GM21447 (cell line): Measurements from ENCODE around the gene CPEB4.

ENCODE experiments used
- ATAC-seq: cut with Tn5 transposase; IDR thresholded peaks from one replicate; pipeline ENCODE4 v1.9.1; 2021; ENCODE audit not compliant: unreplicated experiment

Gene CPEB4

GRCh38 chr5:173858670-173859407, 29.3 kb upstream of the CPEB4 start:
- ATAC-seq: no peak

- ATAC-seq: no peak
Measured at GRCh38 chr5:173859408-173860159, 28.6 kb upstream of the CPEB4 start.

DNA sequence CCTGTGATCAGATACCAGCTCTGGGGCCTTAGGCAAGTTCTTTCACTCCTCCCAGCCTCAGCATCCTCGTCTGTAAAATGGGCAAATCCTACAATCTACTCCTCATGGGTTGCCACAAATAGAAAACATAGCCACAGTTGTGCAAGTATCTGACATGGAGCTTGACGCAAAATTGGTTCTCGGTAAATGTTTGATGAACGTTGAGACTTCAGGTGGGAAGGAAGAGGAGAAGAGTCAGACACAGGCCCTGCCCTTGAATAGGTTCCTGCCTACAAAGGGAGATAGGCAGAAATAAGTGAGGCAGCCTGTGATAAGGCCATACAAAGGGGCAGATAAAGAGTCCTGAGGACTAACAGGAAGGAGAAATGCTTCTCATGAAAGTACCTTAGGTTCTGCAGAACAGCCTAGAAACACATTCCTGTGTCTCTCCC, 26.1 kb upstream of the CPEB4 start:
- no peak for ATAC-seq

- no peak for ATAC-seq
Measured at GRCh38 chr5:173863359-173863758, 24.8 kb upstream of the CPEB4 start.

GRCh38 chr5:173864126-173865050, 23.8 kb upstream of the CPEB4 start:
- no peak for ATAC-seq

GRCh38 chr5:173866243-173866857, 21.8 kb upstream of the CPEB4 start:
- no peak for ATAC-seq

DNA sequence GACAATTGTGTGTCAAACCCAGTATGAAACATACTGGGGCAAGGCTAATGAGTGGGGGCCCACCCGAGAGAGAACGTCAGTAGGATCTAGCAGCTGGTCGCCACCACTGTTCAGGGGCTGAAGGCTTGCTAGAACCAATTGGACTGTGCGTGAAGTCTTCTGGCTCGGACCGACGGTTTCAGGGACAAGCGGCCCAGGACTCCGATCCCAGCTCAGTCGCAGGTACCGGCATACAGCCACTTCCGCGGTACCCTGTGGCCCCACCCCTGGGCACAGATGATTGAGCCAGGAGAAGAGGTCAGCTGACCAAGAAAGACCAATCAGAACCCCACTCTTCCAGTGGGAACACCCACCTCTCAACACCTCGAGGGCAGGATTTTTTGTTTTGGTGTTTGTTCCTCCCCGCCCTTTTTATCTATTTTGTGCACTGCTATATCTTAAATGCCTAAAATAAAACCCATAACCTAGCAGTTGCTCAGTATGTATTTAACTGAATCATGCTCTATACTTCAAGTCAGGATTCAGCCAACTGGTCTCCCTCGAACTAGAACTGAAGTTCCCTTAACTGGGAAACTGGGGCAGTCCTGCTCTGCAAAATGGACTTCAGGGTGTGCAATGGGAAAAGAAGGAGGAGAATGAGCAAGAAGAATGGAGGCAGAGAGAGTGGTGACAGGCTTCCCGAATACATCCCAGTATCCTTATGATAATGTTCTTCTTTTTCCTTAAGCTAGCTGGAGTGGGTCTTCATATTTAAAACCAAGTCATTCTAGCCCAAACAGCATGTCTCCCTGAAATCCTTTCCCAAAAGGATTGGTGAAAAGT, 21.1 kb upstream of the CPEB4 start:
- ATAC-seq: no peak

GRCh38 chr5:173868096-173868880, 19.9 kb upstream of the CPEB4 start:
- ATAC-seq: no peak

- ATAC-seq: no peak
Measured at GRCh38 chr5:173869316-173869715, 18.8 kb upstream of the CPEB4 start.

GRCh38 chr5:173872957-173873305, 15.2 kb upstream of the CPEB4 start:
- no peak for ATAC-seq

- no peak for ATAC-seq
Measured at GRCh38 chr5:173873306-173873922, 14.7 kb upstream of the CPEB4 start.

GRCh38 chr5:173875189-173875588, 13.0 kb upstream of the CPEB4 start:
- ATAC-seq: no peak

- no peak for ATAC-seq
Measured at GRCh38 chr5:173878224-173878967, 9.8 kb upstream of the CPEB4 start.

GRCh38 chr5:173880306-173880985, 7.7 kb upstream of the CPEB4 start:
- ATAC-seq: no peak

DNA sequence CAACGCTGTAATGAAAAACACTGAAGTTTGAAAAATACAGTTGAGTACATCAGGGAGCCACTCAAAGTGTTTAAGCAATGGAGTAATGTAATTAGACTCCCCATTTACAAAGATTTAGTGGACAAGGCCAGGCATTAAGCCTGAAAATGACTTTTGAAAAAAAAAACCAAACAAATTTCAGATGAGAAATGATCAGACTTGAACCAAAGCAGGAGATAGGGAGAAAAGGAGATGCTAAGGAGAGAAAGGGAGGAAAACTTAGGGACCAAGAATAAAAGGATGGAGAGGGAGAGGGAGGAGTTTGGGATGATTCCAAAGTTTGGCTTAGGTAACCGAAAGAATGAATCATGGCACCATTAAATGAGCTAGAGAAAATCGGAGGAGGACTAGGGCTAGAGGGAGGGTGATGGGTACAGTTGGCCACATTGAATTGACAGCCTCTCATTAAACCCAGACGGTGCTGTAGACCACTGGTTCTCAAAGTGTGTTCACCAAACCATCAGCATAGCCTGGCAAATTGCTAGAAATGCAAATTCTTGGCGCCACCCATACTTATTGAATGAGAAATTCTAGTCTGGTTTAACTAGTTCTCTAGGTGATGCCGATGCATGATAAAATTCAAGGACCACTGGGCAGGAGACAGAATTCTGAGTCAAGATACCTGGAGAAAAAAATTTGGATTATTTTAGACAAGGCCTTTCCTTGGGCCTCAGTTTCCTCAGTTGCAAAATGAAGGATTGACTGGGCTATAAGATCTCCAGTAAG, 6.2 kb upstream of the CPEB4 start:
- no peak for ATAC-seq

GRCh38 chr5:173882632-173883031, 5.5 kb upstream of the CPEB4 start:
- ATAC-seq: no peak

GRCh38 chr5:173883347-173883924, 4.7 kb upstream of the CPEB4 start:
- no peak for ATAC-seq
